Activated B cell treated with CpG ODN at 0.5 μM for 24 hours (primary cell): ENCODE measurements around the gene NUDT1. TPM values are rescaled to one million over a fixed set of nuclear protein-coding genes. Genes with fewer than 3 reads are reported as not detected.

ENCODE experiments used
- ATAC-seq: fragments of 200-7000 bp; cut with Tn5 transposase; one replicate; pipeline ENCODE4 v1.10.0; 2021; ENCODE audit warnings: low read depth, mild to moderate bottlenecking, moderate library complexity
- CTCF ChIA-PET: fragments of 350-600 bp; sonication (Branson Sonifier 250); formaldehyde crosslinking; loops from one replicate; lab custom pipeline; 2021; ENCODE audit warnings: antibody characterized with exemption; lab: Charles Lee
- POLR2A ChIA-PET: fragments of 350-600 bp; sonication (Branson Sonifier 250); formaldehyde crosslinking; loops from one replicate; lab custom pipeline; 2021; ENCODE audit warnings: antibody characterized with exemption; lab: Charles Lee
- DNase-seq: peaks from one replicate; pipeline ENCODE4 v3.0.0; 2022
- H3K27ac Mint-ChIP-seq: one replicate; pipeline ENCODE4 v1.8.0; 2020; ENCODE audit warnings: mixed read lengths
- H3K27me3 Mint-ChIP-seq: one replicate; pipeline ENCODE4 v1.8.0; 2021; ENCODE audit warnings: mixed read lengths
- H3K36me3 Mint-ChIP-seq: one replicate; pipeline ENCODE4 v1.8.0; 2021; ENCODE audit warnings: low read depth, mixed read lengths
- H3K4me1 Mint-ChIP-seq: one replicate; pipeline ENCODE4 v1.8.0; 2021; ENCODE audit warnings: mixed read lengths
- H3K4me3 Mint-ChIP-seq: one replicate; pipeline ENCODE4 v1.8.0; 2020; ENCODE audit warnings: mild to moderate bottlenecking, mixed read lengths
- H3K9me3 Mint-ChIP-seq: one replicate; pipeline ENCODE4 v1.8.0; 2020; ENCODE audit warnings: mixed read lengths
- CTCF ChIP-seq: fragments of 200-600 bp; IDR thresholded peaks from one replicate; pipeline ENCODE4 v1.8.0; 2022; ENCODE audit warnings: antibody characterized with exemption, mild to moderate bottlenecking
- intact Hi-C: fragments of 100-400 bp; cut with micrococcal nuclease; formaldehyde crosslinking; loops from one replicate; pipeline ENCODE4 v1.15.1; 2024
- total RNA-seq: library from RNA; stranded (reverse); gene quantifications from 2 replicates; pipeline ENCODE4 v1.2.3, GENCODE V29; 2022

The NUDT1 gene
- total RNA-seq, 1 donor from 2014 or later = 38.0 TPM

GRCh38 chr7:2251381-2251780, 9.4 kb downstream of the NUDT1 start:
- POLR2A ChIA-PET = interaction anchor here (0.5 to 1.4 kb wide), 4 partner anchors 9 to 103 kb away, joined by 3 to 9 read pairs (median 4); partner anchors contain the start of genes EIF3B, MRM2 and NUDT1
- CTCF ChIA-PET = no interaction called here
- H3K27me3 Mint-ChIP-seq = no peaks in the 10 kb centered on the region

GRCh38 chr7:2251841-2252771, 10.1 kb downstream of the NUDT1 start:
- H3K36me3 Mint-ChIP-seq = peaks cover 49% of the 10 kb centered on the region
- ATAC-seq (peak; percentile 18), DNase-seq (no peak)
- CTCF ChIA-PET = no interaction called here
- TF ChIP-seq CTCF = no peak
- intact Hi-C loops = no loop called here
- peaks cover 38% of the 10 kb centered on the region for H3K4me1 Mint-ChIP-seq
- POLR2A ChIA-PET = interaction anchor here (0.5 to 1.4 kb wide), 4 partner anchors 7 to 102 kb away, joined by 3 to 6 read pairs (median 3); partner anchors contain the start of gene EIF3B
- H3K9me3 Mint-ChIP-seq = no peaks in the 10 kb centered on the region
- no peak overlapping the region for H3K4me3 Mint-ChIP-seq
- H3K27ac Mint-ChIP-seq = peak overlapping the region; percentile 20
- H3K27me3 Mint-ChIP-seq = no peaks in the 10 kb centered on the region

More at GRCh38 chr7:2251381-2251780, 9.4 kb downstream of the NUDT1 start:
- TF ChIP-seq CTCF = no peak
- H3K4me3 Mint-ChIP-seq = no peak overlapping the region
- peaks cover 45% of the 10 kb centered on the region for H3K36me3 Mint-ChIP-seq
- intact Hi-C loops = no loop called here
- H3K9me3 Mint-ChIP-seq = no peaks in the 10 kb centered on the region
- ATAC-seq (no peak), DNase-seq (no peak)
- H3K4me1 Mint-ChIP-seq = peaks cover 42% of the 10 kb centered on the region
- no peak overlapping the region for H3K27ac Mint-ChIP-seq

- no peaks in the 10 kb centered on the region for H3K27me3 Mint-ChIP-seq
- no peak overlapping the region for H3K27ac Mint-ChIP-seq
- H3K4me3 Mint-ChIP-seq = no peak overlapping the region
- TF ChIP-seq CTCF = no peak
- peaks cover 35% of the 10 kb centered on the region for H3K4me1 Mint-ChIP-seq
- no peaks in the 10 kb centered on the region for H3K9me3 Mint-ChIP-seq
- intact Hi-C loops = no loop called here
- no peak for ATAC-seq
- no peak for DNase-seq
- peaks cover 55% of the 10 kb centered on the region for H3K36me3 Mint-ChIP-seq
- ChIA-PET CTCF (no interaction called here), POLR2A (interaction anchor here (1.0 kb wide), 1 partner anchor 8 kb away, joined by 3 read pairs; no protein-coding TSS in a partner anchor)
Measured at GRCh38 chr7:2253021-2253420, 11.0 kb downstream of the NUDT1 start.

GRCh38 chr7:2253525-2254244, 11.7 kb downstream of the NUDT1 start:
- H3K4me3 Mint-ChIP-seq = no peak overlapping the region
- ChIA-PET CTCF (no interaction called here), POLR2A (interaction anchor here (1.0 kb wide), 1 partner anchor 9 kb away, joined by 3 read pairs; no protein-coding TSS in a partner anchor)
- intact Hi-C loops = no loop called here
- H3K27ac Mint-ChIP-seq = no peak overlapping the region
- no peaks in the 10 kb centered on the region for H3K27me3 Mint-ChIP-seq
- H3K9me3 Mint-ChIP-seq = no peaks in the 10 kb centered on the region
- no peak for TF ChIP-seq CTCF
- no peak for ATAC-seq
- H3K4me1 Mint-ChIP-seq = peaks cover 31% of the 10 kb centered on the region
- no peak for DNase-seq
- peaks cover 59% of the 10 kb centered on the region for H3K36me3 Mint-ChIP-seq
